Neural cell (in vitro differentiated cells): Measurements from ENCODE around the gene MUC6. TPM values are rescaled to one million over a fixed set of nuclear protein-coding genes. Genes with fewer than 3 reads are reported as not detected.

Source experiments
- H2AFZ ChIP-seq: fragments of 200-600, 300-800 bp; sonication (generic), shearing (Covaris generic); 2 replicates; pipeline ENCODE4 v1.6.0; 2014; ENCODE audit warnings: low read depth, mild to moderate bottlenecking, antibody characterized with exemption, low read length, moderate library complexity
- H3F3A ChIP-seq: fragments of 200-600 bp; shearing (Covaris generic); 2 replicates; pipeline ENCODE4 v1.6.1; 2016; ENCODE audit warnings: mild to moderate bottlenecking, moderate library complexity, mixed read lengths, antibody characterized with exemption, low read length; ENCODE audit not compliant: insufficient read depth, poor library complexity, severe bottlenecking
- H3K27ac ChIP-seq: fragments of 200-600, 300-800 bp; sonication (generic), shearing (Covaris generic); 2 replicates; pipeline ENCODE4 v1.5.1; 2014; ENCODE audit warnings: mild to moderate bottlenecking, low read length, moderate library complexity
- H3K27me3 ChIP-seq: fragments of 300-800, 200-600 bp; sonication (generic), shearing (Covaris generic); 2 replicates; pipeline ENCODE4 v1.6.0; 2014; ENCODE audit warnings: mild to moderate bottlenecking, low read depth, low read length, moderate library complexity; ENCODE audit not compliant: insufficient read depth
- H3K36me3 ChIP-seq: fragments of 300-800, 200-600 bp; sonication (generic), shearing (Covaris generic); 2 replicates; pipeline ENCODE4 v1.5.1; 2014; ENCODE audit warnings: mild to moderate bottlenecking, antibody characterized with exemption, low read length, moderate library complexity; ENCODE audit not compliant: insufficient read depth
- H3K4me2 ChIP-seq: fragments of 300-800, 200-600 bp; sonication (generic), shearing (Covaris generic); 2 replicates; pipeline ENCODE4 v1.6.0; 2014; ENCODE audit warnings: mild to moderate bottlenecking, low read length
- H3K4me3 ChIP-seq: fragments of 300-800, 200-600 bp; sonication (generic), shearing (Covaris generic); 2 replicates; pipeline ENCODE4 v1.5.1; 2014; ENCODE audit warnings: mild to moderate bottlenecking, low read length, moderate library complexity
- H3K79me2 ChIP-seq: fragments of 200-600 bp; shearing (Covaris generic); replicated peaks from 2 replicates; pipeline ENCODE4 v1.6.0; 2014; ENCODE audit warnings: mild to moderate bottlenecking, low read length, moderate library complexity; ENCODE audit not compliant: insufficient read depth
- H3K9ac ChIP-seq: fragments of 300-800, 200-600 bp; sonication (generic), shearing (Covaris generic); 2 replicates; pipeline ENCODE4 v1.6.1; 2016; ENCODE audit warnings: mild to moderate bottlenecking, low read length, mixed read lengths
- H3K9me2 ChIP-seq: fragments of 200-600 bp; shearing (Covaris generic); 2 replicates; pipeline ENCODE4 v1.6.1; 2016; ENCODE audit warnings: mild to moderate bottlenecking, low read length, mixed read lengths; ENCODE audit not compliant: insufficient read depth
- H3K9me3 ChIP-seq: fragments of 200-600, 300-800 bp; sonication (generic), shearing (Covaris generic); 2 replicates; pipeline ENCODE4 v1.6.1; 2016; ENCODE audit warnings: mild to moderate bottlenecking, mixed run types, low read length, moderate library complexity, mixed read lengths
- H4K20me1 ChIP-seq: fragments of 200-600 bp; shearing (Covaris generic); 2 replicates; pipeline ENCODE4 v1.6.1; 2016; ENCODE audit warnings: mild to moderate bottlenecking, mixed run types; ENCODE audit not compliant: insufficient read depth
- CTCF ChIP-seq: fragments of 450-650 bp; IDR thresholded peaks from 2 replicates; pipeline ENCODE4 v1.5.1; 2014; ENCODE audit warnings: antibody characterized with exemption, mild to moderate bottlenecking, moderate library complexity; ENCODE audit not compliant: poor library complexity, severe bottlenecking
- EP300 ChIP-seq: fragments of 450-650 bp; conservative IDR thresholded peaks from 2 replicates; pipeline ENCODE4 v1.6.1; 2014; ENCODE audit warnings: antibody characterized with exemption, mild to moderate bottlenecking, moderate library complexity; ENCODE audit not compliant: poor library complexity, severe bottlenecking
- EZH2 ChIP-seq: fragments of 200-600, 300-800 bp; shearing (Covaris generic), sonication (generic); IDR thresholded peaks from 2 replicates; pipeline ENCODE4 v1.6.1; 2014; ENCODE audit warnings: antibody characterized with exemption, low read length, borderline replicate concordance, mild to moderate bottlenecking; ENCODE audit not compliant: insufficient read depth, poor library complexity, severe bottlenecking
- MXI1 ChIP-seq: fragments of 450-650 bp; conservative IDR thresholded peaks from 2 replicates; pipeline ENCODE4 v1.6.1; 2014; ENCODE audit warnings: antibody characterized with exemption, mild to moderate bottlenecking; ENCODE audit not compliant: poor library complexity, severe bottlenecking
- POLR2AphosphoS5 ChIP-seq: IDR thresholded peaks from 2 replicates; pipeline ENCODE4 v1.6.1; 2012
- RAD21 ChIP-seq: fragments of 450-650 bp; conservative IDR thresholded peaks from 2 replicates; pipeline ENCODE4 v1.6.1; 2014; ENCODE audit warnings: antibody characterized with exemption, mild to moderate bottlenecking, moderate library complexity
- REST ChIP-seq: IDR thresholded peaks from 2 replicates; pipeline ENCODE4 v1.6.1; 2012; ENCODE audit warnings: borderline replicate concordance
- SMC3 ChIP-seq: fragments of 450-650 bp; conservative IDR thresholded peaks from 2 replicates; pipeline ENCODE4 v1.6.1; 2014; ENCODE audit warnings: antibody characterized with exemption, mild to moderate bottlenecking, moderate library complexity; ENCODE audit not compliant: poor library complexity
- TAF1 ChIP-seq: IDR thresholded peaks from 2 replicates; pipeline ENCODE4 v1.6.1; 2012; ENCODE audit warnings: low read depth
- polyA plus RNA-seq: library from polyadenylated mRNA; depleted of rRNA; stranded (reverse); fragments of >200 nt; gene quantifications from 2 replicates; pipeline ENCODE4 v1.2.3, GENCODE V29; 2014

The MUC6 gene
- polyA plus RNA-seq, 1 donor from 2014 or later = not detected

GRCh38 chr11:1049431-1049891, 12.9 kb upstream of the MUC6 start:
- no peaks in the 10 kb centered on the region for H3K9me2 ChIP-seq
- no peak for TF ChIP-seq MXI1
- no peak for TF ChIP-seq RAD21
- TF ChIP-seq SMC3 = no peak
- no peak for TF ChIP-seq REST
- TF ChIP-seq POLR2AphosphoS5 = no peak
- TF ChIP-seq EP300 = no peak
- no peak for TF ChIP-seq TAF1
- no peaks in the 10 kb centered on the region for H3K9me3 ChIP-seq
- H3K79me2 ChIP-seq = no peaks in the 10 kb centered on the region
- no peaks in the 10 kb centered on the region for H3K36me3 ChIP-seq
- H2AFZ ChIP-seq = no peak overlapping the region
- H3K9ac ChIP-seq = no peak overlapping the region
- H3K27me3 ChIP-seq = no peaks in the 10 kb centered on the region
- H4K20me1 ChIP-seq = no peaks in the 10 kb centered on the region
- H3K4me3 ChIP-seq = no peak overlapping the region
- no peaks in the 10 kb centered on the region for H3F3A ChIP-seq
- no peak overlapping the region for H3K27ac ChIP-seq
- H3K4me2 ChIP-seq = no peak overlapping the region

GRCh38 chr11:1049071-1049405, 12.5 kb upstream of the MUC6 start:
- H3K27ac ChIP-seq = no peak overlapping the region
- H3K4me2 ChIP-seq = no peak overlapping the region
- no peaks in the 10 kb centered on the region for H3K36me3 ChIP-seq
- no peak overlapping the region for H3K9ac ChIP-seq
- no peaks in the 10 kb centered on the region for H3K79me2 ChIP-seq
- TF ChIP-seq EP300 = no peak
- TF ChIP-seq TAF1 = no peak
- no peak for TF ChIP-seq REST
- no peak for TF ChIP-seq RAD21
- no peak for TF ChIP-seq SMC3
- no peak for TF ChIP-seq POLR2AphosphoS5
- TF ChIP-seq MXI1 = no peak
- TF ChIP-seq CTCF = no peak
- TF ChIP-seq EZH2 = no peak
- no peaks in the 10 kb centered on the region for H3K27me3 ChIP-seq
- H3F3A ChIP-seq = no peaks in the 10 kb centered on the region
- H3K4me3 ChIP-seq = no peak overlapping the region
- no peak overlapping the region for H2AFZ ChIP-seq
- H3K9me3 ChIP-seq = no peaks in the 10 kb centered on the region
- no peaks in the 10 kb centered on the region for H3K9me2 ChIP-seq
- H4K20me1 ChIP-seq = no peaks in the 10 kb centered on the region
